AG20443 (cell line): ENCODE data around the gene TUBB.
A peak's percentile ranks its signal among the peaks of the same experiment; 100 is the strongest.
"Not testable (repeated sequence)": the region's sequence is repeated elsewhere in the genome, so short reads cannot be mapped to it uniquely, and the experiment has no call there.

Experiments
- DNase-seq: peaks from one replicate; pipeline ENCODE4 v3.0.0; 2012; ENCODE audit warnings: low spot score, mixed read lengths

The TUBB gene

GRCh38 chr6:30717845-30718720 is 2.1 kb upstream of the TUBB start:
- DNase-seq: not testable (repeated sequence)

GRCh38 chr6:30719356-30719755 is 796 bp upstream of the TUBB start:
- no peak for DNase-seq

GRCh38 chr6:30720738-30721197 is 616 bp downstream of the TUBB start:
- DNase-seq: peak; percentile 20

- DNase-seq: peak; percentile 92
Observed at GRCh38 chr6:30721198-30722024, 1.3 kb downstream of the TUBB start.

- DNase-seq: not testable (repeated sequence)
Observed at GRCh38 chr6:30722025-30722279, 1.8 kb downstream of the TUBB start.

GRCh38 chr6:30722280-30723112 is 2.3 kb downstream of the TUBB start:
- peak; percentile 66 for DNase-seq

- not testable (repeated sequence) for DNase-seq
Observed at GRCh38 chr6:30723159-30723842, 3.1 kb downstream of the TUBB start.

- DNase-seq: not testable (repeated sequence)
Observed at GRCh38 chr6:30723843-30724741, 3.9 kb downstream of the TUBB start.

- DNase-seq: no peak
Observed at GRCh38 chr6:30724906-30725667, 4.9 kb downstream of the TUBB start.

GRCh38 chr6:30725713-30726505 is 5.8 kb downstream of the TUBB start:
- DNase-seq: peak; percentile 13

- DNase-seq: no peak
Observed at GRCh38 chr6:30726506-30727413, 6.6 kb downstream of the TUBB start.

GRCh38 chr6:30727920-30728553 is 7.9 kb downstream of the TUBB start:
- peak; percentile 57 for DNase-seq

GRCh38 chr6:30730601-30731435 is 10.7 kb downstream of the TUBB start:
- no peak for DNase-seq

GRCh38 chr6:30732237-30732943 is 12.2 kb downstream of the TUBB start:
- no peak for DNase-seq

- no peak for DNase-seq
Observed at GRCh38 chr6:30735668-30736314, 15.6 kb downstream of the TUBB start.
